ENCODE data around the gene DTWD1. TPM values are rescaled to one million over a fixed set of nuclear protein-coding genes. Genes with fewer than 3 reads are reported as not detected.
"Not testable (repeated sequence)": the region's sequence is repeated elsewhere in the genome, so short reads cannot be mapped to it uniquely, and the experiment has no call there.

DTWD1 gene
- total and polyA plus RNA-seq, 2 donors (not counting 3 experiments of a cell fraction or from before 2014, with no cell fraction given), result 4.6 to 20.1 TPM

- Histone ChIP-seq H3K36me3 (ENCODE audit: control insufficient read depth in 2 of 2, extremely low read depth in 1 of 2, insufficient read depth in 2 of 2, low read length in 2 of 2) (no peaks in the 10 kb centered on the region), H3K9me1 (replicated peaks; ENCODE audit: control insufficient read depth, extremely low read depth, insufficient read depth, low read length) (no peaks in the 10 kb centered on the region), H3K4me3 (replicated peaks in 1 of 3; ENCODE audit: insufficient read depth in 1 of 3, low read depth in 1 of 3, low read length in 3 of 3) (no peak overlapping the region), H3K9ac (replicated peaks; ENCODE audit: extremely low read depth, insufficient read depth, low read length) (no peak overlapping the region), H3K27me3 (ENCODE audit: control insufficient read depth in 2 of 2, insufficient read depth in 2 of 2, low read length in 2 of 2) (peaks cover 2 to 3% of the 10 kb centered on the region in 2 experiments), H3K79me2 (ENCODE audit: control insufficient read depth, insufficient read depth, low read length) (no peaks in the 10 kb centered on the region), H4K20me1 (replicated peaks; ENCODE audit: control insufficient read depth, extremely low read depth, insufficient read depth, low read length) (no peaks in the 10 kb centered on the region), H3K4me1 (ENCODE audit: control insufficient read depth, extremely low read depth, insufficient read depth, low read length) (no peaks in the 10 kb centered on the region), H3K27ac (ENCODE audit: insufficient read depth, low read depth, low read length) (no peak overlapping the region), H3K4me2 (ENCODE audit: insufficient read depth, low read length) (no peak overlapping the region), H3K9me3 (replicated peaks; ENCODE audit: control insufficient read depth, insufficient read depth, low read length) (no peaks in the 10 kb centered on the region), H2AFZ (ENCODE audit: low read depth, low read length) (no peak overlapping the region)
- TF ChIP-seq CTCF (IDR thresholded peaks at IDR 0.05; ENCODE audit: extremely low read depth in 1 of 2, insufficient read depth in 1 of 2, low read depth in 1 of 2, low read length in 2 of 2) (no peak), FOS (IDR thresholded peaks at IDR 0.05; ENCODE audit: borderline replicate concordance, insufficient read depth, low read length) (no peak), MAX (IDR thresholded peaks at IDR 0.05; ENCODE audit: insufficient read depth, insufficient read length) (no peak), POLR2A (IDR thresholded peaks at IDR 0.05; ENCODE audit: low read depth, low read length) (no peak), GATA2 (IDR thresholded peaks at IDR 0.05; ENCODE audit: insufficient read depth, insufficient read length, low read depth, low read length) (no peak), EZH2 (IDR thresholded peaks at IDR 0.05; ENCODE audit: borderline replicate concordance, low read depth, low read length, severe bottlenecking) (no peak)
- dilution Hi-C loops (cut with MboI; ENCODE audit: extremely low pct_ligation_motif_present, low sequenced_read_pairs), result no loop called here
- intact Hi-C loops (cut with micrococcal nuclease), result no loop called here
- ChIA-PET POLR2A (no interaction called here), CTCF (interaction anchor here (1.5 kb wide), 1 partner anchor 12 kb away, joined by 3 read pairs; no protein-coding TSS in a partner anchor)
- FAIRE-seq (no peak), DNase-seq (ENCODE audit: low read depth, low spot score) (no peak)
- BruUV-seq (replicated peaks), result no TSS peak
Observed at GRCh38 chr15:49664716-49665115, 43.9 kb downstream of the DTWD1 start.

GRCh38 chr15:49666486-49666885 lies 45.6 kb downstream of the DTWD1 start:
- DNase-seq (ENCODE audit: low read depth, low spot score); H3K9me3 ChIP-seq (replicated peaks; ENCODE audit: control insufficient read depth, insufficient read depth, low read length); H3K36me3 ChIP-seq (ENCODE audit: control insufficient read depth in 2 of 2, extremely low read depth in 1 of 2, insufficient read depth in 2 of 2, low read length in 2 of 2); H3K9me1 ChIP-seq (replicated peaks; ENCODE audit: control insufficient read depth, extremely low read depth, insufficient read depth, low read length); POLR2A ChIA-PET; BruUV-seq (replicated peaks); H3K4me3 ChIP-seq (replicated peaks in 1 of 3; ENCODE audit: insufficient read depth in 1 of 3, low read depth in 1 of 3, low read length in 3 of 3); H3K4me2 ChIP-seq (ENCODE audit: insufficient read depth, low read length); intact Hi-C loops (cut with micrococcal nuclease); H3K27me3 ChIP-seq (ENCODE audit: control insufficient read depth in 2 of 2, insufficient read depth in 2 of 2, low read length in 2 of 2); H3K4me1 ChIP-seq (ENCODE audit: control insufficient read depth, extremely low read depth, insufficient read depth, low read length); dilution Hi-C loops (cut with MboI; ENCODE audit: extremely low pct_ligation_motif_present, low sequenced_read_pairs); H3K79me2 ChIP-seq (ENCODE audit: control insufficient read depth, insufficient read depth, low read length); H3K9ac ChIP-seq (replicated peaks; ENCODE audit: extremely low read depth, insufficient read depth, low read length); H3K27ac ChIP-seq (ENCODE audit: insufficient read depth, low read depth, low read length); CTCF ChIA-PET; FAIRE-seq; H4K20me1 ChIP-seq (replicated peaks; ENCODE audit: control insufficient read depth, extremely low read depth, insufficient read depth, low read length); H2AFZ ChIP-seq (ENCODE audit: low read depth, low read length): not testable (repeated sequence)

Data from endothelial cell of umbilical vein (primary cell).